Esophagus mucosa (tissue), 1 donor: ENCODE measurements around the gene UBA7. TPM values are rescaled to one million over a fixed set of nuclear protein-coding genes. Genes with fewer than 3 reads are reported as not detected.

Source experiments
- ATAC-seq: fragments of 200-7000 bp; cut with Tn5 transposase; one replicate; pipeline ENCODE4 v1.9.1; 2020
- total RNA-seq: library from RNA; stranded (reverse); gene quantifications from one replicate; pipeline ENCODE4 v1.2.4, GENCODE V29; 2023
- donor health status: DM: yes; HTN: yes; CAD: no.

Gene UBA7
- total RNA-seq, 1 donor from 2014 or later = 15.3 TPM

- ATAC-seq = no peak
Measured at GRCh38 chr3:49805897-49806701, 7.7 kb downstream of the UBA7 start.

GRCh38 chr3:49805367-49805782 lies 8.4 kb downstream of the UBA7 start:
- ATAC-seq = peak; percentile 11

- ATAC-seq = no peak
Measured at GRCh38 chr3:49804141-49805041, 9.4 kb downstream of the UBA7 start.

- peak; percentile 68 for ATAC-seq
Measured at GRCh38 chr3:49803465-49804140, 10.2 kb downstream of the UBA7 start.

- peak; percentile 81 for ATAC-seq
Measured at GRCh38 chr3:49802719-49803464, 10.9 kb downstream of the UBA7 start, which contains the start of gene INKA1. TSS of gene INKA1 (plus strand) at chr3:49803261. CDS start at chr3:49803393, 132 bp downstream.

GRCh38 chr3:49801160-49801559 lies 12.6 kb downstream of the UBA7 start:
- ATAC-seq = no peak

GRCh38 chr3:49799761-49800160 lies 14.0 kb downstream of the UBA7 start, which contains the start of gene CDHR4:
TSS of gene CDHR4 (minus strand) at chr3:49799873. CDS start at chr3:49799812, 61 bp downstream.
- peak; percentile 10 for ATAC-seq

GRCh38 chr3:49799105-49799504 lies 14.6 kb downstream of the UBA7 start:
- ATAC-seq = no peak

GRCh38 chr3:49794926-49795905 lies 18.5 kb downstream of the UBA7 start:
- ATAC-seq = no peak

- ATAC-seq = no peak
Measured at GRCh38 chr3:49794431-49794830, 19.3 kb downstream of the UBA7 start.

- ATAC-seq = no peak
Measured at GRCh38 chr3:49793486-49794085, 20.2 kb downstream of the UBA7 start.

GRCh38 chr3:49792371-49793150 lies 21.2 kb downstream of the UBA7 start:
- ATAC-seq = no peak

- ATAC-seq = no peak
Measured at GRCh38 chr3:49791571-49791970, 22.2 kb downstream of the UBA7 start.

- ATAC-seq = no peak
Measured at GRCh38 chr3:49790626-49791411, 22.9 kb downstream of the UBA7 start.

- ATAC-seq = no peak
Measured at GRCh38 chr3:49788056-49788455, 25.7 kb downstream of the UBA7 start.

- ATAC-seq = no peak
Measured at GRCh38 chr3:49787536-49787935, 26.2 kb downstream of the UBA7 start.

- ATAC-seq = peak; percentile 74
Measured at GRCh38 chr3:49787182-49787464, 26.6 kb downstream of the UBA7 start.

GRCh38 chr3:49786357-49787181 lies 27.2 kb downstream of the UBA7 start, which contains the start of gene IP6K1:
TSS of gene IP6K1 (minus strand) at chr3:49786542. CDS start at chr3:49748040, 38,502 bp downstream.
- peak; percentile 99 for ATAC-seq
